HUES48 (cell line): ENCODE measurements around the gene ANKS1B.

ENCODE experiments used
- H3K27ac ChIP-seq: one replicate; pipeline ENCODE4 v1.7.0; 2013; ENCODE audit warnings: low read depth, low read length, inconsistent platforms
- H3K27me3 ChIP-seq: 2 replicates; pipeline ENCODE4 v1.6.1; 2013; ENCODE audit warnings: mild to moderate bottlenecking, low read length; ENCODE audit not compliant: control insufficient read depth, insufficient read depth
- H3K36me3 ChIP-seq: 2 replicates; pipeline ENCODE4 v1.6.1; 2013; ENCODE audit warnings: low read length; ENCODE audit not compliant: control insufficient read depth, insufficient read depth
- H3K4me1 ChIP-seq: 2 replicates; pipeline ENCODE4 v1.6.1; 2013; ENCODE audit warnings: mild to moderate bottlenecking, low read length; ENCODE audit not compliant: control insufficient read depth, insufficient read depth
- H3K4me3 ChIP-seq: 2 replicates; pipeline ENCODE4 v1.5.1; 2013; ENCODE audit warnings: mild to moderate bottlenecking, low read depth, low read length
- H3K9ac ChIP-seq: 2 replicates; pipeline ENCODE4 v1.6.1; 2013; ENCODE audit warnings: mild to moderate bottlenecking, low read depth, low read length, moderate library complexity
- H3K9me3 ChIP-seq: 2 replicates; pipeline ENCODE4 v1.6.1; 2013; ENCODE audit warnings: low read length; ENCODE audit not compliant: control insufficient read depth, insufficient read depth

The ANKS1B gene

GRCh38 chr12:99704036-99704435, 280.7 kb downstream of the ANKS1B start:
- Histone ChIP-seq H3K9me3 (no peaks in the 10 kb centered on the region), H3K27ac (no peak overlapping the region), H3K27me3 (no peaks in the 10 kb centered on the region), H3K9ac (no peak overlapping the region), H3K36me3 (no peaks in the 10 kb centered on the region), H3K4me3 (no peak overlapping the region), H3K4me1 (no peaks in the 10 kb centered on the region)

GRCh38 chr12:99700032-99700431, 284.7 kb downstream of the ANKS1B start:
- no peak overlapping the region for H3K27ac ChIP-seq
- no peak overlapping the region for H3K4me3 ChIP-seq

GRCh38 chr12:99695050-99695449, 289.7 kb downstream of the ANKS1B start:
- Histone ChIP-seq H3K9ac (no peak overlapping the region), H3K9me3 (peaks cover 5% of the 10 kb centered on the region; the same call in 1 of the 2 replicates), H3K4me1 (no peaks in the 10 kb centered on the region), H3K4me3 (no peak overlapping the region), H3K27ac (no peak overlapping the region), H3K36me3 (no peaks in the 10 kb centered on the region), H3K27me3 (no peaks in the 10 kb centered on the region)

More at GRCh38 chr12:99700032-99700431, 284.7 kb downstream of the ANKS1B start:
- Histone ChIP-seq H3K36me3 (no peaks in the 10 kb centered on the region), H3K27me3 (no peaks in the 10 kb centered on the region), H3K9ac (no peak overlapping the region), H3K9me3 (no peaks in the 10 kb centered on the region), H3K4me1 (no peaks in the 10 kb centered on the region)

DNA sequence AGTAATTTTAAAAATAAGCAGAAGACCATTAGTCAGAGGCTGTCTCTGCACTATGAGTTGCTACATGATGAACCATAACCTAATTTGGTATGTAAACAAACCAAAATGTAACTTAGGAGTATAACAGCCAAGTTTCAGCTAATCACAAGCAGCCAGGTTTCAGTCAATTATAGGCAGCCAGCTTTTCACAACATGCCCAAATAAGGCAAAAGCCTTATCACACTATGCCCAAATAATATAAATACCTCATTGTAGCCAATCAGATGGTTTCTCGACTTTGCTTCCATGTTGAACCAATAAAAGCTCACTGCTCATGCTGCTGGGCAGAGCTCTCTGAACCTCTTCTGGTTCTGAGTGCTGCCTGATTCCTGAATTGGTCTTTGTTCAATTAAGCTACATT, 298.6 kb downstream of the ANKS1B start:
- no peaks in the 10 kb centered on the region for H3K4me1 ChIP-seq
- H3K4me3 ChIP-seq: no peak overlapping the region

GRCh38 chr12:99680276-99680675, 304.5 kb downstream of the ANKS1B start:
- no peaks in the 10 kb centered on the region for H3K9me3 ChIP-seq
- H3K27ac ChIP-seq: no peak overlapping the region

More for the DNA sequence above, 298.6 kb downstream of the ANKS1B start:
- Histone ChIP-seq H3K27me3 (no peaks in the 10 kb centered on the region), H3K27ac (no peak overlapping the region), H3K36me3 (no peaks in the 10 kb centered on the region), H3K9ac (no peak overlapping the region), H3K9me3 (peaks cover 5% of the 10 kb centered on the region; the same call in 1 of the 2 replicates)

DNA sequence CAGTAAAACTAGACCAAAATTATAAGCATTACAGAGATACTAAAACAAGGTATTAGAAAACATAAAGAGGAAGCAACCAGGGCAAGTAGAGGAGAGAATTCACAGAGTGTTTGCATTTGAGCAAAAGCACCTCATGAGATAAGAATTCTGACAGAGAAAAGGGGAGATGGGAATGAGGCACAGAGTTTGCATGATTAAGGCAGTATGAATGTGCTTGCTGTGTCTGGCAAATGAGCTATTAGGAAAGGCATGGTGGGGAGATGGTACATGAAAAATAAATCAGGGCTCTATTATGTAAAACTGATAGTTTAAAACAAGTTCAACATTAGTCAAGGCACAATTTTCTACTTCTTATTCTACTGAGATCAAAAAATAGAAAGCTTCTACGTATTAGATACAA, 314.1 kb downstream of the ANKS1B start:
- peaks cover 14% of the 10 kb centered on the region for H3K4me1 ChIP-seq

More at GRCh38 chr12:99680276-99680675, 304.5 kb downstream of the ANKS1B start:
- Histone ChIP-seq H3K36me3 (no peaks in the 10 kb centered on the region), H3K9ac (no peak overlapping the region), H3K27me3 (no peaks in the 10 kb centered on the region), H3K4me1 (no peaks in the 10 kb centered on the region), H3K4me3 (no peak overlapping the region)

GRCh38 chr12:99658671-99659349, 325.9 kb downstream of the ANKS1B start:
- Histone ChIP-seq H3K4me3 (no peak overlapping the region), H3K27ac (no peak overlapping the region), H3K36me3 (no peaks in the 10 kb centered on the region), H3K4me1 (peaks cover 3% of the 10 kb centered on the region; the same call in 1 of the 2 replicates), H3K9ac (no peak overlapping the region), H3K9me3 (no peaks in the 10 kb centered on the region), H3K27me3 (no peaks in the 10 kb centered on the region)

More for the DNA sequence above, 314.1 kb downstream of the ANKS1B start:
- no peak overlapping the region for H3K4me3 ChIP-seq
- no peaks in the 10 kb centered on the region for H3K27me3 ChIP-seq
- H3K36me3 ChIP-seq: no peaks in the 10 kb centered on the region
- H3K9ac ChIP-seq: no peak overlapping the region
- H3K27ac ChIP-seq: peak overlapping the region; percentile 62
- no peaks in the 10 kb centered on the region for H3K9me3 ChIP-seq

- H3K27ac ChIP-seq: no peak overlapping the region
- no peaks in the 10 kb centered on the region for H3K4me1 ChIP-seq
- no peak overlapping the region for H3K9ac ChIP-seq
- H3K36me3 ChIP-seq: no peaks in the 10 kb centered on the region
- H3K27me3 ChIP-seq: no peaks in the 10 kb centered on the region
- no peak overlapping the region for H3K4me3 ChIP-seq
- no peaks in the 10 kb centered on the region for H3K9me3 ChIP-seq
Observed at GRCh38 chr12:99649551-99649950, 335.2 kb downstream of the ANKS1B start.

- H3K9me3 ChIP-seq: no peaks in the 10 kb centered on the region
- H3K4me1 ChIP-seq: no peaks in the 10 kb centered on the region
- no peak overlapping the region for H3K9ac ChIP-seq
- no peak overlapping the region for H3K27ac ChIP-seq
- no peaks in the 10 kb centered on the region for H3K27me3 ChIP-seq
- no peak overlapping the region for H3K4me3 ChIP-seq
- H3K36me3 ChIP-seq: no peaks in the 10 kb centered on the region
Observed at GRCh38 chr12:99648183-99648582, 336.6 kb downstream of the ANKS1B start.

DNA sequence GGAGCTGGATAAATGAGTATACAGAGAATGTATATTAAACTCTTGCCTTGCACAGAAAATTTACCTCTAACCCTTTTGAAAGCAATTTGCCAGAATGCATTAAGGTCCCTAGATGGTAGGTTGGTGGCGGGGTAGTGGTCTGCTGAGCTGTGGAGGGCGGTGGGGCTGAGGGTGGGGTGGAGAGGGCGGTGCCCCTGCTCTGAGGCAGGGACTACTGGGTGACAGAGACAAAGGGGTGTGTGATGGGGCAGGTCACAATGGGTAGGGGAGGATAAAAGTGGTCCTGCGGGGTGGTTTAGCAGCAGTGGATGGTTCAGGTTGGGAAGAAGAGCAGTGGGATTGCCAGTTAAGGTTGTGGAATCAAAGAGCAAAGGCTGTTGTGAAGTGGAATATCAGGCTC, 337.3 kb downstream of the ANKS1B start, which contains the start of gene GARIN6:
Gene GARIN6 (plus strand): TSS at position 301 of the 400 bp plus-strand sequence. CDS start 422 bp downstream, outside the sequence.
- Histone ChIP-seq H3K36me3 (no peaks in the 10 kb centered on the region), H3K27ac (no peak within 1 kb of the TSS), H3K4me3 (no peak within 1 kb of the TSS), H3K9ac (no peak within 1 kb of the TSS), H3K4me1 (no peaks in the 10 kb centered on the region), H3K27me3 (no peaks in the 10 kb centered on the region), H3K9me3 (no peaks in the 10 kb centered on the region)

- Histone ChIP-seq H3K36me3 (no peaks in the 10 kb centered on the region), H3K27ac (no peak overlapping the region), H3K9ac (no peak overlapping the region), H3K4me3 (no peak overlapping the region), H3K27me3 (no peaks in the 10 kb centered on the region), H3K4me1 (no peaks in the 10 kb centered on the region), H3K9me3 (no peaks in the 10 kb centered on the region)
Observed at GRCh38 chr12:99644629-99645028, 340.1 kb downstream of the ANKS1B start.
